HG03442 (cell line): ENCODE measurements around the gene DOC2A.

Source experiments
- ATAC-seq: cut with Tn5 transposase; IDR thresholded peaks from one replicate; pipeline ENCODE4 v1.9.1; 2021; ENCODE audit warnings: mild to moderate bottlenecking, moderate library complexity; ENCODE audit not compliant: unreplicated experiment

The DOC2A gene

GRCh38 chr16:30005341-30006094 is 5.3 kb downstream of the DOC2A start:
- no peak for ATAC-seq

GRCh38 chr16:30004811-30005242 is 6.0 kb downstream of the DOC2A start:
- ATAC-seq = no peak

- no peak for ATAC-seq
Observed at GRCh38 chr16:30004424-30004776, 6.4 kb downstream of the DOC2A start.

GRCh38 chr16:30003670-30004423 is 7.0 kb downstream of the DOC2A start:
- ATAC-seq = no peak

- no peak for ATAC-seq
Observed at GRCh38 chr16:30002614-30003346, 8.0 kb downstream of the DOC2A start.

GRCh38 chr16:30000735-30001631 is 9.8 kb downstream of the DOC2A start:
- no peak for ATAC-seq

- no peak for ATAC-seq
Observed at GRCh38 chr16:29999605-30000004, 11.2 kb downstream of the DOC2A start.

GRCh38 chr16:29996766-29997250 is 14.0 kb downstream of the DOC2A start:
- no peak for ATAC-seq

- ATAC-seq = peak; percentile 90
Observed at GRCh38 chr16:29995911-29996765, 14.7 kb downstream of the DOC2A start, which contains the start of gene INO80E. Gene INO80E, plus strand, starts transcription at chr16:29996241. Its CDS starts 70 bp downstream, at chr16:29996311.

GRCh38 chr16:29995324-29995910 is 15.4 kb downstream of the DOC2A start, which contains the start of gene HIRIP3:
Gene HIRIP3, minus strand, starts transcription at chr16:29995617. Its CDS starts 12 bp downstream, at chr16:29995605.
- ATAC-seq = peak; percentile 45

GRCh38 chr16:29994600-29995323 is 16.1 kb downstream of the DOC2A start:
- peak; percentile 21 for ATAC-seq

- ATAC-seq = no peak
Observed at GRCh38 chr16:29993903-29994599, 16.8 kb downstream of the DOC2A start.

GRCh38 chr16:29993191-29993902 is 17.5 kb downstream of the DOC2A start:
- no peak for ATAC-seq

GRCh38 chr16:29992344-29992967 is 18.4 kb downstream of the DOC2A start:
- ATAC-seq = no peak

- ATAC-seq = no peak
Observed at GRCh38 chr16:29991571-29991904, 19.3 kb downstream of the DOC2A start.

- no peak for ATAC-seq
Observed at GRCh38 chr16:29990883-29991570, 19.8 kb downstream of the DOC2A start.
